GM21390 (cell line): ENCODE results near the gene SCARF1.
A peak's percentile ranks its signal among the peaks of the same experiment; 100 is the strongest.

Experiments used
- ATAC-seq: cut with Tn5 transposase; IDR thresholded peaks from one replicate; pipeline ENCODE4 v1.9.1; 2021; ENCODE audit not compliant: unreplicated experiment

The SCARF1 gene

GRCh38 chr17:1648173-1648962 is 2.8 kb upstream of the SCARF1 start:
- ATAC-seq = peak; percentile 59

- no peak for ATAC-seq
These were observed 2.3 kb upstream of the SCARF1 start for GRCh38 chr17:1647802-1648171.

GRCh38 chr17:1646199-1646875 is 805 bp upstream of the SCARF1 start:
- ATAC-seq = no peak

GRCh38 chr17:1644493-1645206 is 882 bp downstream of the SCARF1 start:
- ATAC-seq = no peak

- ATAC-seq = no peak
These were observed 1.5 kb downstream of the SCARF1 start for GRCh38 chr17:1643999-1644492.

- no peak for ATAC-seq
These were observed 2.1 kb downstream of the SCARF1 start for GRCh38 chr17:1643293-1643998.

- no peak for ATAC-seq
These were observed 4.5 kb downstream of the SCARF1 start for GRCh38 chr17:1641065-1641403.

- no peak for ATAC-seq
These were observed 5.0 kb downstream of the SCARF1 start for GRCh38 chr17:1640329-1641064.

GRCh38 chr17:1639549-1640180 is 5.9 kb downstream of the SCARF1 start:
- ATAC-seq = no peak

- no peak for ATAC-seq
These were observed 6.8 kb downstream of the SCARF1 start for GRCh38 chr17:1638624-1639300.

GRCh38 chr17:1638171-1638590 is 7.4 kb downstream of the SCARF1 start:
- ATAC-seq = no peak

GRCh38 chr17:1636732-1637285 is 8.7 kb downstream of the SCARF1 start:
- no peak for ATAC-seq

- ATAC-seq = no peak
These were observed 9.7 kb downstream of the SCARF1 start for GRCh38 chr17:1635675-1636465.

GRCh38 chr17:1634841-1635650 is 10.5 kb downstream of the SCARF1 start:
- ATAC-seq = no peak

GRCh38 chr17:1630662-1631061 is 14.9 kb downstream of the SCARF1 start:
- no peak for ATAC-seq

- no peak for ATAC-seq
These were observed 15.8 kb downstream of the SCARF1 start for GRCh38 chr17:1629504-1630310.
